Astrocyte of the spinal cord (primary cell): ENCODE measurements around the gene STRIP1.

ENCODE experiments used
- DNase-seq: peaks from one replicate; pipeline ENCODE4 v3.0.0; 2011; ENCODE audit warnings: low read depth, low spot score
- H3K4me3 ChIP-seq: 2 replicates; pipeline ENCODE4 v1.5.1; 2011; ENCODE audit warnings: low read depth, mild to moderate bottlenecking, low read length, moderate library complexity
- in situ Hi-C: cut with HindIII; loops from 2 replicates; pipeline ENCODE4 v1.10.0; 2017; ENCODE audit warnings: low sequenced_read_pairs
- TF ChIP-seq, protein P1 (sequence below): IDR thresholded peaks from 2 replicates; pipeline ENCODE4 v1.5.1; 2012; ENCODE audit warnings: low read depth, mild to moderate bottlenecking, low read length, inconsistent platforms

Gene STRIP1

DNA sequence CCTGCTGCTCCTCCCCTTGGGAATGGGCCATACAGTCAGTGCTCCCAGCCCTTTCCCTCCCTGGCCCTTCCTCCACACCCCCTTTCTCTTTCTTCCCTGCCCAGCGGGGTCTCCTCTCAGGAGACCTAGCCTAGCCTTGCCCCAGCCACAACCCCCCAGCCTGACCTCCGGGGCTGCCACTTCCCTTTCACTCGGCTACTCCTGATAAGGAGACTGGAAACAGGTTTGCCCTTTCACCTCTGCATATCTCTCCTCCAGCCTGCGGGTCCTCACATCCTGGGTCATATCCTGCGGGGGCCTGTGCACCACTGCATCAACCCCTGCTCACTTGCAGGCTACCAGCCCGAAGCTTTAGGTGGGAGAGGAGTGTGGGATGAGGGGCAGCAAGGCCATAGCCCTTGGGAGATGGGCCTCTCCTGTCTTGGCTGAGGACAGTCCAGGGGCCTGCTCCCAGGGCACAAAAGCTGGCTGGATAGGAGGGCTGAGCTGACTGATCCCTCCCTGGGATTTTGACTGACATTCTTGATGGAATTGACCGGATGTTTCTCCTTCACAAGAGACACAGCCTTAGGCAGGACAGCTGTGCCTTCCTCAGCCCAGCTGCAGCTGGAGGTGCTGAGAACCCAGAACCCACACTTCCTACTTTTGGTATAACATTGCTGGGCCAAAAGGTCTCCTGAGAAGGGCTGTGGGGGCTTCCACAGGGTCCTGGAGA, 55.3 kb downstream of the STRIP1 start:
- no peak for DNase-seq
- in situ Hi-C loops = no loop called here
- TF ChIP-seq, protein P1, sequence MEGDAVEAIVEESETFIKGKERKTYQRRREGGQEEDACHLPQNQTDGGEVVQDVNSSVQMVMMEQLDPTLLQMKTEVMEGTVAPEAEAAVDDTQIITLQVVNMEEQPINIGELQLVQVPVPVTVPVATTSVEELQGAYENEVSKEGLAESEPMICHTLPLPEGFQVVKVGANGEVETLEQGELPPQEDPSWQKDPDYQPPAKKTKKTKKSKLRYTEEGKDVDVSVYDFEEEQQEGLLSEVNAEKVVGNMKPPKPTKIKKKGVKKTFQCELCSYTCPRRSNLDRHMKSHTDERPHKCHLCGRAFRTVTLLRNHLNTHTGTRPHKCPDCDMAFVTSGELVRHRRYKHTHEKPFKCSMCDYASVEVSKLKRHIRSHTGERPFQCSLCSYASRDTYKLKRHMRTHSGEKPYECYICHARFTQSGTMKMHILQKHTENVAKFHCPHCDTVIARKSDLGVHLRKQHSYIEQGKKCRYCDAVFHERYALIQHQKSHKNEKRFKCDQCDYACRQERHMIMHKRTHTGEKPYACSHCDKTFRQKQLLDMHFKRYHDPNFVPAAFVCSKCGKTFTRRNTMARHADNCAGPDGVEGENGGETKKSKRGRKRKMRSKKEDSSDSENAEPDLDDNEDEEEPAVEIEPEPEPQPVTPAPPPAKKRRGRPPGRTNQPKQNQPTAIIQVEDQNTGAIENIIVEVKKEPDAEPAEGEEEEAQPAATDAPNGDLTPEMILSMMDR = no peak
- no peak overlapping the region for H3K4me3 ChIP-seq

DNA sequence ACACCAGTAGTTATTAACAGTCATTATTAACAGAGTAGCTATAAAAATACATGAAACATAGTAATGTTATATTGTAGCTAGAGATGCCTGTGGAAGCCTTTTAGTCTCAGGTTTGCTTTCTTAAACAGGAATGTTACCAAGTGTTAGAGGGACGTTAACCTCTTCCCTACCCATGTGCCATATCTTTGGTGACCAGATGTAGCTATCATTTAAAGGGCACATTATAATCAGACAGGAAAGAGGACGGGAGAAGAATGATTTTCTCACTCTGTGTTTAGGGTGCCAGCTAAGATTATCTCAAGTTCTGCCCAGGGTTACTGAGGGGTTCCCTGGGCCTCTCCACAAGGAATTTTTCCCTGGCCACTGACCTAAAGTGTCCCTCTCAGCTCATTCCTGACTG, 57.0 kb downstream of the STRIP1 start:
- no peak overlapping the region for H3K4me3 ChIP-seq
- TF ChIP-seq, protein P1 = no peak
- in situ Hi-C loops = no loop called here
- no peak for DNase-seq

DNA sequence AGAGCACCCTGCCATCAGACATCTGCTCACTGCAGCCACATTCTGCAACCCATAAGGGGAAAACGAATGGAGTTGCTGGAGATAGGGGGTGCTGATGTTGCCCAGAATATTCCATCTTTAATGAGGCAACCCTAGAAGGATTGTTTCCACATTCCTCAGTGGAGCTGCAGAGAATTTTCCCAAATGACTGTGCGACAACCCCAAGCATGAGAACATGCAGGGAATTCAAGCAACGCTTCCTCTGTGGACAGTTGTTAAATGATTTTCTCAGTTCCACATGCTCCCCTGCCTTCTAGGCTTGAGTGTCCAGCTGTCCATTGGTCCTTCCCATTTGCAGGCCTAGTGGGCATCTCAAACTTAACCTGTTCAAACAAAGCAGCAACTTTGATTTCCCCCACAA, 57.4 kb downstream of the STRIP1 start:
- in situ Hi-C loops = no loop called here
- H3K4me3 ChIP-seq = no peak overlapping the region
- TF ChIP-seq, protein P1 = no peak
- DNase-seq = no peak

DNA sequence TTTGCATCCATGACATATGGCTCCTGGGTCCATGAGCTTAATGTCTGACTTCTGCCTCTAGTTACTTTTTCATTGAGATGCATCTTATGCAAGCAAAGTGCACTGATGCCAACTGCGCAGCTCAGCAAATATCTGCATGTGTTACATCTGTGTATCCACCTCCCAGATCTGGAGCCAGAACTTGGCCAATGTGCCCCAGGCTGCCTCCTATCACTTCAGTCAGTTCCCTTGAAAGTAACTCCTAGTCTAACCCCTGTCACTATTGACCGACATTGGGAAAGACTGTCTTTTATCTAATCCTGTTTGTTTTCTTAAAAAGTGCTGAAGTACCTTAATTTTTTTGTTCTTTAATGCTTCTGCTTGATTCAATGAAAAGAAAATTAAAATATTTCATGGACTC, 58.6 kb downstream of the STRIP1 start:
- DNase-seq = no peak
- H3K4me3 ChIP-seq = no peak overlapping the region
- in situ Hi-C loops = no loop called here
- TF ChIP-seq, protein P1 = no peak

DNA sequence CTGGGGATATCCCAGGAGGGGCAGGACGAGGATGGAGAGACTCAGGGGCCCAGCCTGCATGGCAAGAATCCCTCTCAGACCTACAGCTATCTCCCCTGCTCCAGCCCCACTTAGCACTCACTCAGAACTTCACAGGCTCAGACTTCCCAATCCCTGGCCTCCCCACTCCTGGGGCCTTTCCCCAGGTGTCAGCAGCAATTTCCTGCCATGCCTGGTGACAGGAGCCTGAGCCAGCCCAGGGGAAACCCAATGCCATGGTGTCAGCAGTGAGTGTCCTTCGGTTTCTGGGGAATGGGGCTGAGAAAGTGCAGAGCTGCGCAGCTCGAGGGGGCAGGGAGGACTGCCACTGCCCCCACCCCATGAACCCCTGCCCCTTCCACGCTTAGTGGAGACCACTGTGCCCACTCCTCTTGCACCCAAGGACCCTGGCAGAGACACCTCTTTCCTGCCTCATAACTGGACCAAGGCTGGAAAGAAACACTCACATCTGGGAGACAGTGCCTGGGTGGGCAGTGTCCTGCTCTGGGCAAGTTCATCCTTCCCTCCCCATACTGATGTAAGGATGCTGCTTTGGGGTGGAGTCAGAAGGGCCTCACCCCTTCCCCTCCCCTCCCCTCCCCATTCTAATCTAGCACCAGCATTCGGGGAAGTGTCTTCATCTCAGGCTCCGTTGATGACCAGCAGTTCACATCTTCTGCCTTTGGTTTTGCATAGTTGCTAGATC, 60.7 kb downstream of the STRIP1 start:
- in situ Hi-C loops = no loop called here
- H3K4me3 ChIP-seq = no peak overlapping the region
- TF ChIP-seq, protein P1 = no peak
- no peak for DNase-seq

DNA sequence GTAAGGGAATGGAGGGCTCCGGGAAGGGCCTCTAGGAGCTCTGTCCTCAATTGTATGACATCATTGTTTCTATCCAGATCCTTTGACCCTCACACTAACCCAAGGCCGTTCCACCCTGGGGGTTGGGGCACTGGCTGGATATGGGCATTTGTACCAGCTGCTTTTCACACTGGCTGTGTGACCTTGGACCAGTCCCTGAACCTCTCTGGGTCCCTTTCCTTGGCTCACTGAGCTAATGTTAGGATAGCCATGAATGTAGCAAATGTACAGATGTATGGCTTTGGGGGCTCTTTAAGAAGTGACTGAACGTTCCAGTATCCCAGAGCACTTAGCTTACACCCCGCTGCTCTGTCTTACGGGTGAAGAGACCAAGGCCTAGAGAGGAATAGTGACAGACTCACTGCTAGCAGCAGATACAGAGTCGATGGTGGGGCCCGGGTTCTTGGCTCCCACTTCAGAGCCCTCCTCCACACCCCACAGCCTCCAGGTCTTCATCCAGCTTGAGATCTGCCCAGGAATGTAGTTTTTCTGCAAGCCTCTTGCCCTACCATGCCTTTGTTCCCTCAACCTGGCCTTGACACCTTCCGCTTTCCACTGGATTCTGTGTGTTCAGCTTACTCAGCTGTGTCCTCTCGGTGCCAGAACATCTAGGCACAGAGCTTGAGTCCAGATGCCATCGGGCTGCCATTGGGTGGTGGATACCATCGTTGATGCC, 63.2 kb downstream of the STRIP1 start:
- in situ Hi-C loops = no loop called here
- no peak for DNase-seq
- TF ChIP-seq, protein P1 = no peak
- no peak overlapping the region for H3K4me3 ChIP-seq
